K562 (cell line): ENCODE results near the gene EVA1A. TPM values are rescaled to one million over a fixed set of nuclear protein-coding genes. Genes with fewer than 3 reads are reported as not detected.

Source experiments
- ATAC-seq: fragments of 200-7000 bp; cut with Tn5 transposase; 3 replicates; pipeline ENCODE4 v1.9.1; 2020; ENCODE audit warnings: moderate library complexity
- BruUV-seq: library from RNA; stranded (reverse); fragments of 400-500 nt; replicated peaks from 2 replicates; lab custom pipeline; 2021; lab: Mats Ljungman, UMichigan
- CTCF ChIA-PET: fragments of 300-600 bp; formaldehyde crosslinking; extraction: SDS; loops from one replicate; lab custom pipeline; 2021; ENCODE audit warnings: low intra/inter-chr PET ratio; lab: Yijun Ruan, JAX
- POLR2A ChIA-PET: fragments of 300-600, 350-650 bp; sonication (Branson Sonifier 250); formaldehyde crosslinking; extraction: SDS; loops from one replicate; lab custom pipeline; 2021; ENCODE audit warnings: antibody characterized with exemption, inconsistent platforms; lab: Yijun Ruan, JAX
- DNase-seq, 4 experiments: peaks; one replicate each; pipeline versions ENCODE4 v3.0.0 to v3.0.0-alpha.2; 2011 to 2018; ENCODE audit warnings: low spot score in 3 of 4, mixed read lengths in 3 of 4; ENCODE audit errors: extremely low read depth in 1 of 4
- FAIRE-seq: peaks from 2 replicates; lab custom pipeline; 2011; peaks lifted over from hg19 to GRCh38; lab: Jason Lieb, UNC
- H2AFZ ChIP-seq: 2 replicates; pipeline ENCODE4 v1.6.0; 2011; ENCODE audit warnings: low read depth, low read length, control low read depth, inconsistent platforms
- H3K27ac ChIP-seq: fragments of 200-600 bp; 3 replicates; pipeline ENCODE4 v1.8.0; 2011; ENCODE audit warnings: low read depth, mild to moderate bottlenecking, control low read depth, inconsistent platforms, low read length, moderate library complexity, mixed read lengths; ENCODE audit errors: extremely low read depth
- H3K27me3 ChIP-seq, 2 experiments: fragments of 300-600 bp in 1 of 2; 2 replicates in 1 of 2; 3 replicates in 1 of 2; pipeline versions ENCODE4 v1.6.0 to v1.8.0; 2011; ENCODE audit warnings: inconsistent platforms in 2 of 2, low read length in 2 of 2, mild to moderate bottlenecking in 1 of 2, mixed read lengths in 1 of 2, moderate library complexity in 1 of 2; ENCODE audit not compliant: control insufficient read depth in 2 of 2, insufficient read depth in 2 of 2
- H3K36me3 ChIP-seq: fragments of 300-600 bp; 3 replicates; pipeline ENCODE4 v1.8.0; 2011; ENCODE audit warnings: mild to moderate bottlenecking, low read length, inconsistent platforms; ENCODE audit not compliant: control insufficient read depth, insufficient read depth
- H3K4me1 ChIP-seq, 2 experiments: fragments of 200-600 bp in 1 of 2; replicated peaks in 1 of 2; 2 replicates in 1 of 2; 3 replicates in 1 of 2; pipeline versions ENCODE4 v1.5.1 to v1.8.0; 2011; ENCODE audit warnings: inconsistent platforms in 2 of 2, low read length in 2 of 2, mild to moderate bottlenecking in 1 of 2, mixed read lengths in 1 of 2, moderate library complexity in 1 of 2; ENCODE audit not compliant: control insufficient read depth in 2 of 2, insufficient read depth in 2 of 2
- H3K4me2 ChIP-seq: 2 replicates; pipeline ENCODE4 v1.6.1; 2011; ENCODE audit warnings: low read length, control low read depth, inconsistent platforms, mixed read lengths; ENCODE audit not compliant: insufficient read depth
- H3K4me3 ChIP-seq: fragments of 200-600 bp; sonication (generic), shearing (Covaris generic); 2 replicates; pipeline ENCODE4 v1.5.1; 2016; ENCODE audit warnings: control low read depth, inconsistent platforms
- H3K79me2 ChIP-seq: fragments of 200-600 bp; 3 replicates; pipeline ENCODE4 v1.8.0; 2011; ENCODE audit warnings: low read length, inconsistent platforms; ENCODE audit not compliant: control insufficient read depth, insufficient read depth
- H3K9ac ChIP-seq, 2 experiments: 2 replicates each; pipeline versions ENCODE4 v1.6.0 to v1.6.1; 2011; ENCODE audit warnings: low read depth in 2 of 2, low read length in 2 of 2, control low read depth in 1 of 2, inconsistent platforms in 1 of 2, mild to moderate bottlenecking in 1 of 2, mixed read lengths in 1 of 2; ENCODE audit not compliant: insufficient read depth in 1 of 2
- H3K9me1 ChIP-seq: one replicate; pipeline ENCODE4 v1.6.0; 2011; ENCODE audit warnings: inconsistent platforms, mild to moderate bottlenecking, low read length, moderate library complexity; ENCODE audit not compliant: control insufficient read depth, insufficient read depth
- H3K9me3 ChIP-seq: replicated peaks from 2 replicates; pipeline ENCODE4 v1.5.1; 2011; ENCODE audit warnings: low read depth, low read length, inconsistent platforms; ENCODE audit not compliant: control insufficient read depth, insufficient read depth
- H4K20me1 ChIP-seq: replicated peaks from 2 replicates; pipeline ENCODE4 v1.6.1; 2011; ENCODE audit warnings: low read length, inconsistent platforms, mixed read lengths; ENCODE audit not compliant: control insufficient read depth, insufficient read depth
- CEBPG ChIP-seq, 3 experiments: fragments of 200-800 bp in 1 of 3; sonication (Bioruptor generic) in 1 of 3; sonication (generic) in 1 of 3; formaldehyde crosslinking in 1 of 3; IDR thresholded peaks in 2 of 3; conservative IDR thresholded peaks in 1 of 3; 2 replicates each; pipeline versions ENCODE4 v1.6.1 to v1.8.0; 2016 to 2022; ENCODE audit warnings: missing compliant biosample characterization in 2 of 3, missing genetic modification characterization in 2 of 3, mild to moderate bottlenecking in 1 of 3, missing genetic modification reagents in 1 of 3
- POLR2H ChIP-seq: IDR thresholded peaks from 2 replicates; pipeline ENCODE4 v1.6.1; 2016; ENCODE audit warnings: missing genetic modification characterization, low read depth, mild to moderate bottlenecking, control low read depth, missing compliant biosample characterization, moderate library complexity
- ZNF133 ChIP-seq: fragments of 250-450 bp; sonication (Bioruptor Pico); IDR thresholded peaks from 2 replicates; pipeline ENCODE4 v1.4.0; 2020; ENCODE audit warnings: mild to moderate bottlenecking
- WGBS: fragments of 100-300 bp; shearing (Covaris generic); methylation state at CpG from one replicate; pipeline ENCODE4 v1.1.6; 2016; ENCODE audit warnings: low coverage, mixed read lengths; ENCODE audit not compliant: insufficient coverage; ENCODE audit errors: missing lambda C conversion rate; 5-methylcytosine and 5-hydroxymethylcytosine counted together
- in situ Hi-C: fragments of 300-500 bp; cut with MboI; formaldehyde crosslinking; loops from 4 replicates; pipeline ENCODE4 v1.15.0; 2018; ENCODE audit warnings: inconsistent platforms, mixed read lengths
- intact Hi-C: fragments of 100-400 bp; cut with micrococcal nuclease; formaldehyde crosslinking; loops from 2 replicates; pipeline ENCODE4 v1.14.2; 2022
- polyA plus RNA-seq, 8 experiments: library from polyadenylated mRNA; depleted of rRNA in 4 of 8; stranded (reverse) in 5 of 8; unstranded in 3 of 8; fragments of >200 nt; fragmentation: Nextera tagmentation in 2 of 8; fragmentation: Illumina TruSeq in 1 of 8; extraction: Ambion mirVana in 2 of 8; extraction: Trizol in 1 of 8; gene quantifications; 2 replicates each; pipeline versions ENCODE4 v1.2.1 to v1.2.3, GENCODE V29; 2011 to 2014; ENCODE audit warnings: inconsistent platforms in 1 of 8, missing spikeins in 1 of 8
- total RNA-seq, 7 experiments: library from RNA; depleted of rRNA in 6 of 7; stranded (reverse); fragments of >200 nt in 6 of 7; fragmentation: Illumina TruSeq in 2 of 7; extraction: Trizol in 2 of 7; gene quantifications; 2 replicates each; pipeline versions ENCODE4 v1.2.1 to v1.2.3, GENCODE V29; 2011 to 2021; ENCODE audit warnings: low replicate concordance in 1 of 7

Gene EVA1A
- total and polyA plus RNA-seq, 9 of the 15 experiments (the other 6 are each of a cell fraction or from before 2014, with no cell fraction given), result not detected

GRCh38 chr2:75516378-75517360, 44.1 kb downstream of the EVA1A start:
- no peak overlapping the region for H3K4me2 ChIP-seq
- ChIA-PET POLR2A (interaction anchor here (0.6 to 0.7 kb wide), 2 partner anchors 29 to 163 kb away, joined by 3 read pairs; no protein-coding TSS in a partner anchor), CTCF (no interaction called here)
- FAIRE-seq, result no peak
- no peak for TF ChIP-seq ZNF133 (CRISPR knock-in tag)
- no peak for TF ChIP-seq CEBPG (CRISPR knock-in tag; IDR thresholded peaks at IDR 0.05)
- TF ChIP-seq CEBPG (tag; conservative IDR thresholded peaks at IDR 0.05 in 1 of 2, IDR thresholded peaks at IDR 0.05 in 1 of 2), result no peak
- no peak for TF ChIP-seq POLR2H (tag)
- no peaks in the 10 kb centered on the region for H3K4me1 ChIP-seq
- BruUV-seq, result no TSS peak
- no peaks in the 10 kb centered on the region for H3K27me3 ChIP-seq
- H3K9me3 ChIP-seq, result peaks cover 2% of the 10 kb centered on the region; the same call in 1 of the 2 replicates
- WGBS, result 5% methylated on average over 8 of the region's 8 CpGs
- H3K9me1 ChIP-seq, result no peaks in the 10 kb centered on the region
- no peaks in the 10 kb centered on the region for H3K36me3 ChIP-seq
- intact Hi-C loops (no loop called here), in situ Hi-C loops (no loop called here)
- no peak for DNase-seq
- no peaks in the 10 kb centered on the region for H3K79me2 ChIP-seq
- H3K9ac ChIP-seq, result no peak overlapping the region
- H4K20me1 ChIP-seq, result no peaks in the 10 kb centered on the region
- ATAC-seq, result no peak
- H3K27ac ChIP-seq, result no peak overlapping the region
- no peak overlapping the region for H3K4me3 ChIP-seq
- no peak overlapping the region for H2AFZ ChIP-seq
